HG03280 (cell line): Measurements from ENCODE around the gene TNS3.

ENCODE experiments used
- ATAC-seq: cut with Tn5 transposase; IDR thresholded peaks from one replicate; pipeline ENCODE4 v1.9.1; 2021; ENCODE audit warnings: mild to moderate bottlenecking, moderate library complexity; ENCODE audit not compliant: unreplicated experiment

The TNS3 gene

DNA sequence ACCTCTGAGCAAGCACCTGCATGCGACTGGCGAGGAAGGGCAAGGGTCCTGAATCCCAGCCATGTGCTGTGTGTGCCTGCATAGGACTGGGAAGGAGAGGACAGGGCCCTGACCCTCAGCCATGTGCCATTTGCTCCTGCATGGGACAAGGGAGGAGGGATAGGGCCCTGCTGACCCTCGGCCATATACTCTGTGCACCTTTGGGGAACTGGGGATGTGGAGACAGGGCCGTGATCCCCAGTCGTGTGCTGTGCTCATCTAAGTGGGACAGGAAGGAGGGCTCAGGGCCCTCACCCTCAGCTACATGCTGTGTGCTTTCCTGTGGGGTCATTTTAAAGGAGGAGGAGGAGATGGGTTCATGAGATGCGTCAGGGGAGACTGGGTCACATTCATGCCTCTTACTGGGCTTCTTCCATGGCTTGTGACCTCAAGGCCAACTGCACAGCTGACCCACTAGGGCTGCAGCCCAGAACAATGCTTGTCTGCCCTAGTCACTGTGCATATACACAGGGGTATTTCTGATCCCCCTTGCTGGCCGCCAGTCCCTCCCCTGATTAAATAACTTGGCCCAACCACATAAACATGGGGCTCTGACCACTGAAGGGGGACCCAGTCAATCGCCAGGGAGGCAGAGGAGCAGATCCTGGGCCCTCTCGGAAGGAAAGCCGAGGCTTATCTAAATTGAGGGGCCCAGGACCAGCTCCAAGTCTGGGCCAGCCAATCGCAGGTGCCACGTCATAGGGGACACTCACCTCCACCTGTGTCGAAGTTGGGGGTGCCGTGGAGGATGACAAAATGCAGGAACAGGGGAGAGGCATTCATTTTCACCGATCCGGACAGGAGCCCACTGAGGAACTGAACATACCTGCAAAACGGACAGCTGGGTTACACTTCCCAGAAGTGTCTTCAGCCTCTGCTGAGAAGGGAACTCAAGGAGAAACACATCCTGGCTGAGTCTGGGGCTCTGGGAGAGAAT is 167.3 kb downstream of the TNS3 start:
- no peak for ATAC-seq

- ATAC-seq: no peak
Measured at GRCh38 chr7:47413526-47414341, 168.2 kb downstream of the TNS3 start.

DNA sequence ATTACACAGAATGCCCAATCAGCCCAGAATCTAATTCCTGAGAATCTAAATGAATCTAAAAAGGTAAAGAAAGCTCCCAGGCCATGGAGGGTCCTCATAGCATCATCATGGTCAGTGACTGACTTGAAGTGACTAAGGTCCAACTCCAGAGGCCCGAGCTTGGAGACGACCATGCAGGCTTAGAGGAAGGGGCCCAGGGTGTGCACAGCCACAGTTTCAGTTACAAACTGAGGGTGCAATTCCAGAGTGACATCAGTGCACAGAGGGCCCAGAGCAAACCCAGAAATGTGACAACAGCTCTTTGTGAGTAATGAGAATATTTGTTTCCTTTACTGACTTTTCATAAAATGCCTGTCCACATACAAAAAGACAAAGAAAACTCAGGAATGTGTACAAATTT is 170.0 kb downstream of the TNS3 start:
- ATAC-seq: no peak

- ATAC-seq: no peak
Measured at GRCh38 chr7:47411281-47411869, 170.5 kb downstream of the TNS3 start.

DNA sequence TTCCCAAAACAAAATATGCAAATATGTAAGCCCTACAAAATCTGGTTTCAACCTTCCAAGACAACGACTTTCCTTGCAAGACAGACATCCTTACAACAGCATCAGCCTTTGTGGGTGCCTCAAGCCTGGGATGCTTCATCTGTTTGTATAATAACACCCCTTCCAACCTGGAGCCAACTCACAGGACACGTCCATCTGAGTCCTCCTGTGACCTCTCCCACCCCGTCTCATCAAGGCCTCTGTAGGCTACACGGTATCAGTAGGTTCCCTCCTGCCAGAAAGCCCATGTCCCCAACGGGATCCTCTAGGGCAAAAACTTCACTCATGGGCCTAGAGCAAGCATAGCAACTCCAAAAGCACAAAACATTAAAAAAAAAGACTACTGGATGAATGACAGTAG is 173.2 kb downstream of the TNS3 start:
- ATAC-seq: no peak

DNA sequence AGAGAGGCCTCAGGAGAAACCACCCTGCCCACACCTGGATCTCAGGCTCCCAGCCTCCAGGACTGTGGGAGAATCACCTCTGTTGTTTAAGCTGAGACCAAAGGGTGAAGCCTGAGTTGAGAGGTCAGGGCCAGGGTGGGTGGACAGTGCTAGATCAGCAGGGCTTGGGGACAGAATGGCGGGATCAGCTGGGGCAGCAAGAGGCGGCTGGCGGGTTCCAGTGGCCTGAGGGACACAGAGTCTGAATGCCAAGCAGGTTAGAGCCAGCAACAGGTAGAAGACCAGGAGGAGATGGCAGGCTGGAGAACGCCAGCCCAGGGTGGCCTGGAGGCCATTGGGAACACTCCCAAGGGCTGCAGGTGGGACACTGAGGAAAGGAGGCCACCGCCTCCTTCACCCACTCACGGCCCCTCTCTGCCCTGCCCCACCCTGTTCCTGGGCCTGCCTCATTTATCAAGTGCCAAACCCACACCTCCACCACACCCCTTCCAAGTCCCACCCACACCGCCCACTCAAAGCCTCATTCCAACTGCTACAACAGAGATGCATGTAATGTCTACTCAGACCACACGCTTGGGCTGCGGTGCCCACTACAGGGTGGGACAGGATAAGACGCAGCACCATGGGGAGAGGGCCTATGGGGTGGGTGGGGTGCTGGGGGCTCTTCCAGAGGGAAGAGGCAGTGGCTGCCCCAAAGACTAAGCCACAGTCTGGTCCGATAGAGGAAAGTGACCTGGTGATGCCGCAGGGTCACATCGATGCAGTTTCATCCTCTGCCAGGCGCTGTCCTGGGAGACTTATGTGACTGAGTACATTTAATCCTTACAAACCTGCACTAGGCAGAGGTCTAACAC is 173.9 kb downstream of the TNS3 start:
- no peak for ATAC-seq

DNA sequence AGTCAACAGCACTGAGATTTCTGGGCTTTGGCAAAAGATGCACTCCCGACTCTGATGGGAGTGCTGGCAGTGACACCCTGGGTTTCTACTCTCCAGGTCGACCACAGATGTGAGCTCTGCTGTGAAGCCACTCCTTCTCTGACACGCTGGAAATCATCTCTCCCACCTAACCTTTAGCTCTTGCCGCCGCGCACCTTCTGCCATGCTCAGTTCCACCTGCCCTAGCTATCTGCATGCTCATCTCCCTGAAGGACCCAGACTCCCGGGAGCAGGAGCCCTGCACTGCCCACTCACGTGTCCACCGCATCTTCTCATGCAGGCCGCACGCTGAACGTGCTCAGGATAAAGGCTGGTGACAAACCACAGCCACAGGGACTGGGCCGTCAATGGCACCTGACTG is 174.8 kb downstream of the TNS3 start:
- ATAC-seq: no peak

DNA sequence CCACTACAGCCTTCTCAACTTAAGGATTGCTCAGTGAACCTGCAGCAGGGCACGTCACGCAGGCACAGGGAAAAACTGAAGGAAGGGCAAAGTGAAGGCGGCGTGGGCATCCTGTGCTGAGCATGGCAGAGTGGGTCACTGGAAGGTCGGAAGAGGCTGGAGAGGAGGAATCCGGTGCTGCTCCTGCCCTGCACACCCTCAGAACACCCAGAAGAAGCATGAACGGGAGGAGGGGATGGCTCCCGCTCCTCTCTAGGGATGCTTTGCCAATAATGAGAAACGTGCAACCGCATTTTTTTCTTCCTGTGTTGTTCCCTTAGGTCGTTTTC is 175.1 kb downstream of the TNS3 start:
- ATAC-seq: no peak

GRCh38 chr7:47405921-47406800 is 175.8 kb downstream of the TNS3 start:
- ATAC-seq: no peak

- ATAC-seq: no peak
Measured at GRCh38 chr7:47405286-47405904, 176.5 kb downstream of the TNS3 start.

DNA sequence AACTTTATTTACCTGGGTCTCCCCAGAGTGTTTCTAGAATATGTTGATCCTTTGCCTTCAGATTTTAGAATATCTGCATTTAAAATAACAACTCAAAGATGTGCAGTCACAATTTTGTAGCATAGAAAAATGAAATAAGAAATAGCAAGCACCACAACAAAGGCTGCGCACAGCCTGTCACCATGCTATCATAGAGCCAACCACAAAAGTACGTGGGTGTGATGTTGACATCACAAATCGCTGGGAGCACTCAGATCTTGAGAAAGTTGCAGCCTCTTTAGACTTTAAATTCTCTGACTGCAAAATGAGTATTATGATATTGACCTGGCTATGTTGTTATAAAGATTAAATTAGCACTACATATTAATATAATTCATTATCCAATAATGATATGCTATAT is 177.9 kb downstream of the TNS3 start:
- no peak for ATAC-seq

GRCh38 chr7:47402941-47403866 is 178.7 kb downstream of the TNS3 start:
- ATAC-seq: no peak

GRCh38 chr7:47401611-47402570 is 180.0 kb downstream of the TNS3 start:
- no peak for ATAC-seq

- ATAC-seq: no peak
Measured at GRCh38 chr7:47400741-47401206, 181.1 kb downstream of the TNS3 start.

DNA sequence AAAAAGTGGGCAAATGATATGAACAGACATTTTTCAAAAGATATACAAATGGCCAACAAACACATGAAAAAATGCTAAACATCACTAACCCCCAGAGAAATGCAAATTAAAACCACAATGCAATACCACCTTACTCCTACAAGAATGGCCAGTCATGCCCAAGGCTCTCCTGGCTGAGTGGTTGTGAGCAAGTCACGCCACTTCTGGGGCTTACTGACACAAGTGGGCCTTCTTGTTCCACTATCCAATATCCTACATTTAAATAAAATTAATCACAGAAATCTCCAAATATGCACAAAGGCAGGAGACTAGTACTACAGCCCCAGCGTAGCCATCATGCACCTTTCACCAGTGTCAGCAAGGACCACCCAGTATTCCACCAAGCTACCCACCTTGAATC is 181.9 kb downstream of the TNS3 start:
- ATAC-seq: no peak

DNA sequence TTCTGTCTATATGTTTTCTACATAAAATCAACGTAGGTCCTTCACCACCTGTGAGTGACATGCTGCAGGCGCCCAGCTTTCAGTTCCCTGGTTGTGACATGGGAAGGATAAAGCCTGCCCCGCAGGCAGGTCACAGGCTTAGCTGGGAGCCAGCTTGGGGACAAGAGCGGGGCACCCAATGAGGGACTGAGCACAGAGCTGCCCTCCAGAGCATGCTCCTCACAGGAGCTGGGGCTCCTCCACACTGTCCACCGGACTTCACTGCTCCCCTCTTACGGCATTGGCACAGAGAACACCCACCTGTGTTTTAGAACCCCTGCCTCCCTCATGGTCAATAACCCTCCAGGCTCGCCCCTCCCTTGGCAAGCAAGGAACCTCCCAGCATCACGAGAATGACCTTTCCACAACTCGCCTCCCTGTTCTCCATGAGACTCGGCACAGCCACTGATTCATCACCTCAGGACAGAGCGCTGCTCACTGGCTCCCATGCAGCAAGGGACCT is 187.1 kb downstream of the TNS3 start:
- no peak for ATAC-seq

- no peak for ATAC-seq
Measured at GRCh38 chr7:47394216-47394615, 187.7 kb downstream of the TNS3 start.
